ENCODE results near the gene FOXP1.

FOXP1 gene

DNA sequence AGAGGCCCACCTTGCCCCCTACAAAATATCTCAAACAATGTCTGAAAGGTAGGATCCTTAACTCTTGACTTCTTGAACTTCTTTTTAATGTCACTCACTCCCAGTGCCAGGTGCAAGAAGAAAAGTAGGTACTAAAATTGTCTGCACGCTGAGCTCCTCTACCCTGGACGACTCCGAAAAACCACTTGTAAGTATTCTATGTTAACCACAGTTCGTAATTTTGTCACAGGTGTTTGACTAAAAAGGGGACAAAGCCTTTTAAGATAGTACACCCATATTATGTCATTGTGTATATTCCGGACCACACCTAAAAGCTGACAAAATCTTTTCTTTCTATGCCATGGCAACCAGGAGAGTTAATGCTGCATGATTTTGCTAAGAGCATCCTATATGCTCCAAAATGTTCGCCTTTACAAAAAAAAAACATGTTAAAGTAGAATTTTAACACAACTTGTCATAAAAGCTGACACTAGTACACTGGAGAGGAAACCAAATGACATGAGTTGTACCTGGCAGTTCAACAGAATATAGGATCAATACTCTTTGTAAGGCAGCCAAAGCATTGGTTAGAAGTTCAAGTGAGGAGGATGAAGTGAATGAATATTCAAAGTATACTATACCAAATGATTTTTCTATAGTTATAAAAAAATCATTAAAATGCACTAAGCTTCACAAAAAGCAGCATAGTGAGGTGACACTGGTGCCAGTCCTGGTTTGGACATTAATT lies 210.5 kb downstream of the FOXP1 start:
- in situ Hi-C loops (cut with MboI; ENCODE audit: low pct_unique_long_range_greater_than_20kb, low sequenced_read_pairs, unreplicated experiment): no loop called here
- TF ChIP-seq, protein P1, sequence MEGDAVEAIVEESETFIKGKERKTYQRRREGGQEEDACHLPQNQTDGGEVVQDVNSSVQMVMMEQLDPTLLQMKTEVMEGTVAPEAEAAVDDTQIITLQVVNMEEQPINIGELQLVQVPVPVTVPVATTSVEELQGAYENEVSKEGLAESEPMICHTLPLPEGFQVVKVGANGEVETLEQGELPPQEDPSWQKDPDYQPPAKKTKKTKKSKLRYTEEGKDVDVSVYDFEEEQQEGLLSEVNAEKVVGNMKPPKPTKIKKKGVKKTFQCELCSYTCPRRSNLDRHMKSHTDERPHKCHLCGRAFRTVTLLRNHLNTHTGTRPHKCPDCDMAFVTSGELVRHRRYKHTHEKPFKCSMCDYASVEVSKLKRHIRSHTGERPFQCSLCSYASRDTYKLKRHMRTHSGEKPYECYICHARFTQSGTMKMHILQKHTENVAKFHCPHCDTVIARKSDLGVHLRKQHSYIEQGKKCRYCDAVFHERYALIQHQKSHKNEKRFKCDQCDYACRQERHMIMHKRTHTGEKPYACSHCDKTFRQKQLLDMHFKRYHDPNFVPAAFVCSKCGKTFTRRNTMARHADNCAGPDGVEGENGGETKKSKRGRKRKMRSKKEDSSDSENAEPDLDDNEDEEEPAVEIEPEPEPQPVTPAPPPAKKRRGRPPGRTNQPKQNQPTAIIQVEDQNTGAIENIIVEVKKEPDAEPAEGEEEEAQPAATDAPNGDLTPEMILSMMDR (IDR thresholded peaks at IDR 0.05; ENCODE audit: extremely low read depth, insufficient read depth, missing control alignments): no peak
- no peak for DNase-seq (ENCODE audit: low spot score)

DNA sequence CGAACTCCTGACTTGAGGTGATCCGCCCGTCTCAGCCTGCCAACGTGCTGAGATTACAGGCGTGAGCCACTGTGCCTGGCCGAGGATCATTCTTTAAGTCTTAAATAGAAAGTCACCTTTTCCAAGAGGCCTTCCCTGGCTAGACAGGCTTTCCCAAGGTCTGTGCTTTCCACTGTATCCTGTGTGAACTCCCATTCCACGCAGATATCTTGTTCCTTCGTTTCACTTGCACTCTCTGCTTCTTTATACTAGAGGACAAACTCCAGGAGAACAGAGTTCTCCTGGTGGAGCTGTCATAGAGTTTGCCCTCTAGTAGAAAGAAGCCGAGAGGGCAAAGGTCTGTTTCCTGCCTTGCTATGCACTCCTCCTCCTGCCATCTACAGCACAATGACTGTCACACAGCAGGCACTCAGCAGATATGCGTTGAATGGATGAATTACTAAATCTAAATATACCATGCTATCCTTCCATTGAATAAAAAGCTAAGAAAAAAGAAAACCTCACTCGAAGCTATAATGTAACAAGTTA lies 211.2 kb downstream of the FOXP1 start:
- TF ChIP-seq, protein P1 (IDR thresholded peaks at IDR 0.05; ENCODE audit: extremely low read depth, insufficient read depth, missing control alignments): no peak
- in situ Hi-C loops (cut with MboI; ENCODE audit: low pct_unique_long_range_greater_than_20kb, low sequenced_read_pairs, unreplicated experiment): no loop called here
- DNase-seq (ENCODE audit: low spot score): no peak

DNA sequence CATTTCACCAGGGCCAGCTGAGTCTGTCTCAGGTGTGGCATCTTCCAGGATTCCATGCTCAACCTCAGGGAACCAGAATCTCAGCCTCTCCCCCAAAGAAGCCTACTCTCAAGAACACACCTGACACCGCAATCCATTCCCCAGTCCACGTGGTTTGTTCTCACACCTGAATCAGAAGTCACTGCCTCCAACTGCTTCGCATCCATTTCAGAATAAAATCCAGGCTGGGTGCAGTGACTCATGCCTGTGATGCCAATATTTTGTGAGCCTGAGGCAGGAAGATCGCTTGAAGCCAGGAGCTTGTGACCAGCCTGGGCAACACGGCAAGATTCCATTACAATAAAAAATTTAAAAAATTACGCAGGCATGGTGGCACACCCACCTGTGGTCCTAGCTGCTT lies 212.2 kb downstream of the FOXP1 start:
- in situ Hi-C loops (cut with MboI; ENCODE audit: low pct_unique_long_range_greater_than_20kb, low sequenced_read_pairs, unreplicated experiment): no loop called here
- TF ChIP-seq, protein P1 (IDR thresholded peaks at IDR 0.05; ENCODE audit: extremely low read depth, insufficient read depth, missing control alignments): no peak
- DNase-seq (ENCODE audit: low spot score): no peak

DNA sequence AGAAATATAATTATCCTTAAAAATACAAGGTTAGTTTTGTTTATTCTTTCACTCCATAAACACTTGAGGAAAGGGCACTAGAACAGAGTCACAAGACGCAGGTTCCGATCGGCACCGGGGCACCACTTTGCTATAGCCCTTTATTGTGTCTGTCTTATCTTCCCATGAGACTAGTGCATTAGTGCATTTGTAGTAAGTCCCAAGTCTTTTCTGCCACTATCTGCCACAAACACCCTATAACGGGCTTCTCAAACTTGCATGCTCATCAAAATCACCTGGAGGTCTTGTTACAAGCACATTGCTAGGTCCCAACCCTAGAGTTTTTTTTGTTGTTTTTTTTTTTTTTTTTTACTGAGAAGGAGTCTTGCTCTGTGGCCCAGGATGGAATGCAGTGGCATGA lies 213.1 kb downstream of the FOXP1 start:
- TF ChIP-seq, protein P1 (IDR thresholded peaks at IDR 0.05; ENCODE audit: extremely low read depth, insufficient read depth, missing control alignments): no peak
- in situ Hi-C loops (cut with MboI; ENCODE audit: low pct_unique_long_range_greater_than_20kb, low sequenced_read_pairs, unreplicated experiment): no loop called here
- DNase-seq (ENCODE audit: low spot score): no peak

DNA sequence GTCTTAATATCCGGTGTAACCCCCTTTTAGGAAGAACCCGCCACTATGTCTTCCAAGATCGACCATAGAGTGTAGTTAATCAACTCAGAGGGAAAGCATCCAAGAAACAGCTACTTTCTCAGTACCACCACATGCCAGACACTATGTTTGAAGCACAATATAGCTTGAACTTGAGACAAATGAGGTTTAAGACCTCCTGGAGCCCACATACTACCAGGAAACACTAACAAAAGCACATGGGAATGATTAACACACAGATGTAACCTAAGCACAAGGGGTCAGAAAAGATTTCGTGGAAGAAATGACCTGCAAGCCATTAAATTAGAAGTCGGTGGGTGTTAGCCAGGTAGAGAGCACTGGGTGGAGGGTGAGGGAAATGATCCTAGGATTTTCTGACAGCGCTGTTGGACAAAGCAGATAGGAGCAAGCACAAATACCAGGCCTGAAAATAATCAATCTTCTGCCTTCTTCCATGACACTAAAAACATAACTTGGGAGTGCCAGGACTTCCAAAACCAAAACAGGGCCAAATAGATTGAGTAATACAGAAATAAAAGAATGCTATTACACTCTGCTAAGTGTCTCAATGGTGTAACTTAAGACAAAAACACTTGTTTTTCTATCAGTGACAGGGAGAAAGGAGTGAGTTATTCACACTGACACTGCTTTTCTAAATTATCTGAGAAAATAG lies 213.7 kb downstream of the FOXP1 start:
- in situ Hi-C loops (cut with MboI; ENCODE audit: low pct_unique_long_range_greater_than_20kb, low sequenced_read_pairs, unreplicated experiment): no loop called here
- DNase-seq (ENCODE audit: low spot score): no peak
- TF ChIP-seq, protein P1 (IDR thresholded peaks at IDR 0.05; ENCODE audit: extremely low read depth, insufficient read depth, missing control alignments): no peak

DNA sequence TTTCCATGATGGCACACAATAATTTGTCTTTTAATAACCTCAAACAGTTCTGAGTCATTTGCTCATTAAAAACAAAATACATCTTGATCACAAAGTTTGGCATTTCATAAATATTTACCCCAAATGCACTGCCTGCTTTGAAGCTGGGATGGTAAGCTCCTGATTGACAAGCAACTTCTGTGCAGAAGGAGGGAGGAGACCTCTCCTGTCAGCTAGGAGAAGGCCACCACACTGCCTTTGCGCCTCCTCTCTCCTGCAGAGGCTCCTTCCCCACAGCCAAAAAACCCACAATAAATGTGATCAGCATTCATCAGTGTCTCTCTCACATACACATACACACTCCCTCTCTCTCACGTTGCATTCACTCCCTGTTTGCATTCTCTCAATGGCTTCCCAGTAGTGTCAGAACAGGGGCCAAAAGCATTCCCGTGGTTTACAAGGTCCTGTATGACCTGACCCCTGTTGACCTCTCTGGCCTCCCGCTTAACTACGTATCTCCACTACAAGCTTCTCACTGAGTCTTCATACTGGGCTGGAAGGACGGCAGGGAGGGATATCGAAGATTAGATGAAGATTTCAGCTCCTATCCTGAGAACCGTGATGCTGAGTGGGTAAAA lies 216.4 kb downstream of the FOXP1 start:
- TF ChIP-seq, protein P1 (IDR thresholded peaks at IDR 0.05; ENCODE audit: extremely low read depth, insufficient read depth, missing control alignments): no peak
- DNase-seq (ENCODE audit: low spot score): no peak
- in situ Hi-C loops (cut with MboI; ENCODE audit: low pct_unique_long_range_greater_than_20kb, low sequenced_read_pairs, unreplicated experiment): no loop called here

Data from GM13977 (cell line).